A549 (cell line): Measurements from ENCODE around the gene KCND3. TPM values are rescaled to one million over a fixed set of nuclear protein-coding genes. Genes with fewer than 3 reads are reported as not detected.

Source experiments
- ATAC-seq, 2 experiments: fragments of 200-7000 bp in 1 of 2; fragments of >200 bp in 1 of 2; cut with Nextera tagmentation in 1 of 2; cut with Tn5 transposase in 1 of 2; 3 replicates each; pipeline versions ENCODE4 v1.8.0 to v1.9.1; 2018 to 2020; ENCODE audit warnings: mild to moderate bottlenecking in 1 of 2, moderate library complexity in 1 of 2
- CTCF ChIA-PET: fragments of 300-600 bp; sonication (Branson Sonifier 250); formaldehyde crosslinking; extraction: SDS; loops from one replicate; lab custom pipeline; 2021; ENCODE audit warnings: antibody characterized with exemption, inconsistent platforms; lab: Yijun Ruan, JAX
- POLR2A ChIA-PET: fragments of 350-600 bp; formaldehyde crosslinking; extraction: SDS; loops from one replicate; lab custom pipeline; 2021; ENCODE audit warnings: antibody characterized with exemption, inconsistent platforms; lab: Yijun Ruan, JAX
- DNase-seq, 2 experiments: peaks; one replicate each; pipeline versions ENCODE4 v3.0.0 to v3.0.0-alpha.2; 2011 to 2016; ENCODE audit warnings: low read depth in 1 of 2, low spot score in 1 of 2
- FAIRE-seq: peaks from 2 replicates; lab custom pipeline; 2011; peaks lifted over from hg19 to GRCh38; lab: Jason Lieb, UNC
- H3K27ac ChIP-seq, 2 experiments: fragments of >200 bp; sonication (Bioruptor Twin); formaldehyde crosslinking; 3 replicates each; pipeline ENCODE4 v1.5.1; 2016 to 2017
- H3K4me1 ChIP-seq: fragments of >200 bp; sonication (Bioruptor Twin); formaldehyde crosslinking; 3 replicates; pipeline ENCODE4 v1.6.1; 2016
- H3K4me2 ChIP-seq: fragments of >200 bp; sonication (Bioruptor Twin); formaldehyde crosslinking; 3 replicates; pipeline ENCODE4 v1.6.1; 2016
- H3K4me3 ChIP-seq: fragments of >200 bp; sonication (Bioruptor Twin); formaldehyde crosslinking; 3 replicates; pipeline ENCODE4 v1.5.1; 2016
- H3K9me3 ChIP-seq: fragments of >200 bp; sonication (Bioruptor Twin); formaldehyde crosslinking; 3 replicates; pipeline ENCODE4 v1.6.1; 2016
- CHD4 ChIP-seq: fragments of 200-600 bp; sonication (generic); IDR thresholded peaks from 2 replicates; pipeline ENCODE4 v1.6.1; 2016; ENCODE audit warnings: antibody characterized with exemption, mild to moderate bottlenecking, borderline replicate concordance
- EHF ChIP-seq: fragments of 250-450 bp; sonication (Bioruptor Pico); IDR thresholded peaks from 2 replicates; pipeline ENCODE4 v1.5.0; 2020; ENCODE audit warnings: mild to moderate bottlenecking
- EP300 ChIP-seq, 2 experiments: fragments of >200 bp; sonication (Bioruptor Twin); formaldehyde crosslinking; IDR thresholded peaks; 2 replicates in 1 of 2; 3 replicates in 1 of 2; pipeline ENCODE4 v1.6.1; 2016 to 2017
- FOXS1 ChIP-seq: fragments of 250-450 bp; sonication (Bioruptor Pico); IDR thresholded peaks from 2 replicates; pipeline ENCODE4 v1.5.0; 2020; ENCODE audit warnings: mild to moderate bottlenecking, moderate library complexity
- GATA3 ChIP-seq: IDR thresholded peaks from 2 replicates; pipeline ENCODE4 v1.6.1; 2012; ENCODE audit warnings: borderline replicate concordance
- HOXB13 ChIP-seq: fragments of 250-450 bp; sonication (Bioruptor Pico); IDR thresholded peaks from 2 replicates; pipeline ENCODE4 v1.5.0; 2020; ENCODE audit warnings: low read depth, mild to moderate bottlenecking, moderate library complexity
- HOXB5 ChIP-seq: fragments of 250-450 bp; sonication (Bioruptor Pico); IDR thresholded peaks from 2 replicates; pipeline ENCODE4 v1.5.0; 2020; ENCODE audit warnings: mild to moderate bottlenecking, moderate library complexity
- JUN ChIP-seq, 2 experiments: fragments of >200 bp; sonication (Bioruptor Twin); formaldehyde crosslinking; IDR thresholded peaks; 2 replicates in 1 of 2; 3 replicates in 1 of 2; pipeline ENCODE4 v1.6.1; 2016 to 2017
- KDM1A ChIP-seq: fragments of 200-600 bp; sonication (generic); IDR thresholded peaks from 2 replicates; pipeline ENCODE4 v1.6.1; 2016; ENCODE audit warnings: low read depth, mild to moderate bottlenecking
- MYC ChIP-seq: IDR thresholded peaks from 2 replicates; pipeline ENCODE4 v1.6.1; 2012; ENCODE audit warnings: mild to moderate bottlenecking, inconsistent platforms, low read length, improper control_type of control experiment, borderline replicate concordance
- NFE2L2 ChIP-seq: fragments of 150-350 bp; conservative IDR thresholded peaks from 2 replicates; pipeline ENCODE4 v1.6.1; 2014; ENCODE audit warnings: low read length
- NPAS2 ChIP-seq: fragments of 250-450 bp; sonication (Bioruptor Pico); IDR thresholded peaks from 2 replicates; pipeline ENCODE4 v1.8.0; 2022; ENCODE audit warnings: mild to moderate bottlenecking, moderate library complexity, borderline replicate concordance
- PHF8 ChIP-seq: fragments of 200-600 bp; sonication (generic); IDR thresholded peaks from 2 replicates; pipeline ENCODE4 v1.6.1; 2016; ENCODE audit warnings: low read depth, mild to moderate bottlenecking, antibody characterized with exemption, moderate library complexity, borderline replicate concordance
- POLR2A ChIP-seq: IDR thresholded peaks from 2 replicates; pipeline ENCODE4 v1.6.1; 2012; ENCODE audit warnings: mild to moderate bottlenecking, low read length
- RCOR1 ChIP-seq: fragments of 150-350 bp; IDR thresholded peaks from 2 replicates; pipeline ENCODE4 v1.6.1; 2014; ENCODE audit warnings: antibody characterized with exemption, low read length, low read depth
- SREBF2 ChIP-seq: fragments of 450-650 bp; IDR thresholded peaks from 2 replicates; pipeline ENCODE4 v1.6.1; 2014; ENCODE audit warnings: mild to moderate bottlenecking, moderate library complexity
- ZC3H11A ChIP-seq: fragments of 450-650 bp; IDR thresholded peaks from 2 replicates; pipeline ENCODE4 v1.6.1; 2014; ENCODE audit warnings: antibody characterized with exemption, mild to moderate bottlenecking
- ZFP36 ChIP-seq: fragments of 450-650 bp; IDR thresholded peaks from 2 replicates; pipeline ENCODE4 v1.6.1; 2014; ENCODE audit warnings: borderline replicate concordance; ENCODE audit not compliant: partially characterized antibody
- ZNF302 ChIP-seq: fragments of 250-450 bp; sonication (Bioruptor Pico); IDR thresholded peaks from 2 replicates; pipeline ENCODE4 v1.9.0; 2021; ENCODE audit warnings: inconsistent platforms, mild to moderate bottlenecking, moderate library complexity
- ZSCAN20 ChIP-seq: fragments of 250-450 bp; sonication (Bioruptor Pico); IDR thresholded peaks from 2 replicates; pipeline ENCODE4 v1.8.0; 2022; ENCODE audit warnings: mild to moderate bottlenecking, moderate library complexity
- WGBS: methylation state at CpG from one replicate; pipeline ENCODE4 v1.1.6; 2017; ENCODE audit errors: missing lambda C conversion rate; 5-methylcytosine and 5-hydroxymethylcytosine counted together
- polyA plus RNA-seq, 4 experiments: library from polyadenylated mRNA; depleted of rRNA in 3 of 4; stranded (reverse); fragments of >200 nt; fragmentation: RNase III in 1 of 4; extraction: RNeasy Plus Mini Kit Qiagen cat#74134 plus additional on column Dnase treatment in 1 of 4; gene quantifications; 2 replicates in 3 of 4; 3 replicates in 1 of 4; pipeline ENCODE4 v1.2.3, GENCODE V29; 2011 to 2017
- TF ChIP-seq, protein P1 (sequence below): fragments of 200-600 bp; sonication (generic); IDR thresholded peaks from 2 replicates; pipeline ENCODE4 v1.6.1; 2016; ENCODE audit warnings: antibody characterized with exemption, mild to moderate bottlenecking, moderate library complexity
- TF ChIP-seq, protein P2 (sequence below): fragments of >200 bp; sonication (Bioruptor Twin); formaldehyde crosslinking; IDR thresholded peaks from 2 replicates; pipeline ENCODE4 v1.6.1; 2016
- TF ChIP-seq, protein P3 (sequence below): fragments of 450-650 bp; IDR thresholded peaks from 2 replicates; pipeline ENCODE4 v1.6.1; 2014; ENCODE audit warnings: antibody characterized with exemption
- TF ChIP-seq, protein P4 (sequence below): fragments of >200 bp; sonication (Bioruptor Twin); formaldehyde crosslinking; IDR thresholded peaks from 3 replicates; pipeline ENCODE4 v1.6.1; 2016

The KCND3 gene
- polyA plus RNA-seq, 2 of the 4 experiments (the other 2 are of a cell fraction) = not detected

DNA sequence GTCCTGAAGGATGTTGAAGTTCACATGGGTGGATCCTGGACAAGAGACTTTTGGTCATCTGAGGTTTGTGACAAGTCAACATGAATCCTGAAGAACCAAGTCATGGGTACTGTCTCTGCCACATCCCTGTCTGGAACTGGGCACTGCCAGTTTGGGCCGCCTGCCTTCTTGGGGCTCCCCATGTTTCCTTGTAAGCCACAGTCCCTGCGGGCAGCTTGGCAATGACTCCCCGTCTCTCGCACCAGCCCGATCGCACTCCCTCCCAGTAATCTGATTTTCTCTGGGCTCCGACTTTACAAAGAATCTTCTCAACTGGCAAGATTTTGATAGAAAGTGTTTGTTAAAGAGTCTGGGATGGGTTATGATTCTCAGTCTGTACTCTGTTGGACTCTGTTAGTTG, 153.4 kb downstream of the KCND3 start:
- no peak for ATAC-seq
- H3K4me3 ChIP-seq = no peak overlapping the region
- TF ChIP-seq RCOR1 (no peak), HOXB5 (CRISPR knock-in tag) (no peak), ZSCAN20 (CRISPR knock-in tag) (no peak), ZNF302 (CRISPR knock-in tag) (no peak), NFE2L2 (no peak), GATA3 (no peak), MYC (no peak)
- TF ChIP-seq, protein P1, sequence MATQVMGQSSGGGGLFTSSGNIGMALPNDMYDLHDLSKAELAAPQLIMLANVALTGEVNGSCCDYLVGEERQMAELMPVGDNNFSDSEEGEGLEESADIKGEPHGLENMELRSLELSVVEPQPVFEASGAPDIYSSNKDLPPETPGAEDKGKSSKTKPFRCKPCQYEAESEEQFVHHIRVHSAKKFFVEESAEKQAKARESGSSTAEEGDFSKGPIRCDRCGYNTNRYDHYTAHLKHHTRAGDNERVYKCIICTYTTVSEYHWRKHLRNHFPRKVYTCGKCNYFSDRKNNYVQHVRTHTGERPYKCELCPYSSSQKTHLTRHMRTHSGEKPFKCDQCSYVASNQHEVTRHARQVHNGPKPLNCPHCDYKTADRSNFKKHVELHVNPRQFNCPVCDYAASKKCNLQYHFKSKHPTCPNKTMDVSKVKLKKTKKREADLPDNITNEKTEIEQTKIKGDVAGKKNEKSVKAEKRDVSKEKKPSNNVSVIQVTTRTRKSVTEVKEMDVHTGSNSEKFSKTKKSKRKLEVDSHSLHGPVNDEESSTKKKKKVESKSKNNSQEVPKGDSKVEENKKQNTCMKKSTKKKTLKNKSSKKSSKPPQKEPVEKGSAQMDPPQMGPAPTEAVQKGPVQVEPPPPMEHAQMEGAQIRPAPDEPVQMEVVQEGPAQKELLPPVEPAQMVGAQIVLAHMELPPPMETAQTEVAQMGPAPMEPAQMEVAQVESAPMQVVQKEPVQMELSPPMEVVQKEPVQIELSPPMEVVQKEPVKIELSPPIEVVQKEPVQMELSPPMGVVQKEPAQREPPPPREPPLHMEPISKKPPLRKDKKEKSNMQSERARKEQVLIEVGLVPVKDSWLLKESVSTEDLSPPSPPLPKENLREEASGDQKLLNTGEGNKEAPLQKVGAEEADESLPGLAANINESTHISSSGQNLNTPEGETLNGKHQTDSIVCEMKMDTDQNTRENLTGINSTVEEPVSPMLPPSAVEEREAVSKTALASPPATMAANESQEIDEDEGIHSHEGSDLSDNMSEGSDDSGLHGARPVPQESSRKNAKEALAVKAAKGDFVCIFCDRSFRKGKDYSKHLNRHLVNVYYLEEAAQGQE = no peak
- TF ChIP-seq, protein P2, sequence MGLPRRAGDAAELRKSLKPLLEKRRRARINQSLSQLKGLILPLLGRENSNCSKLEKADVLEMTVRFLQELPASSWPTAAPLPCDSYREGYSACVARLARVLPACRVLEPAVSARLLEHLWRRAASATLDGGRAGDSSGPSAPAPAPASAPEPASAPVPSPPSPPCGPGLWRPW = no peak
- TF ChIP-seq, all 56 proteins: peak for 0
- 79% methylated on average over 7 of the region's 7 CpGs for WGBS
- no peaks in the 10 kb centered on the region for H3K4me1 ChIP-seq
- ChIA-PET CTCF (no interaction called here), POLR2A (no interaction called here)
- H3K4me2 ChIP-seq = no peak overlapping the region
- H3K27ac ChIP-seq = no peak overlapping the region
- no peak for DNase-seq
- no peaks in the 10 kb centered on the region for H3K9me3 ChIP-seq
- no peak for FAIRE-seq

DNA sequence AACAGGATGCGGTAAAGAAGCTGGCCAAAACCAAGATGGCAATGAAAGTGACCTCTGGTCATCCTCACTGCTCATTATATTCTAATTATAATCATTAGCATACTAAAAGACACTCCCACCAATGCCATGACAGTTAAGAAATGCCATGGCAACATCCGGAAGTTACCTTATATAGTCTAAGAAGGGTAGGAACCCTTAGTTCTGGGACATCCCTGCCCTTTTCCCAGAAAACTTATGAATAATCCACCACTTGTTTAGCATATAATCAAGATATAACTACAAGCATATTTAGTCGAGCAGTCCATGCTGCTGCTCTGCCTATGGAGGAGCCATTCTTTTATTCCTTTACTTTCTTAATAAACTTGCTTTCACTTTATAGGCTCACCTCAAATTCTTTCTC, 154.0 kb downstream of the KCND3 start:
- Histone ChIP-seq H3K27ac (no peak overlapping the region), H3K4me2 (no peak overlapping the region), H3K4me3 (no peak overlapping the region), H3K9me3 (no peaks in the 10 kb centered on the region), H3K4me1 (no peaks in the 10 kb centered on the region)
- no peak for TF ChIP-seq CHD4
- TF ChIP-seq POLR2A = no peak
- no peak for TF ChIP-seq NPAS2 (CRISPR knock-in tag)
- TF ChIP-seq, protein P3, sequence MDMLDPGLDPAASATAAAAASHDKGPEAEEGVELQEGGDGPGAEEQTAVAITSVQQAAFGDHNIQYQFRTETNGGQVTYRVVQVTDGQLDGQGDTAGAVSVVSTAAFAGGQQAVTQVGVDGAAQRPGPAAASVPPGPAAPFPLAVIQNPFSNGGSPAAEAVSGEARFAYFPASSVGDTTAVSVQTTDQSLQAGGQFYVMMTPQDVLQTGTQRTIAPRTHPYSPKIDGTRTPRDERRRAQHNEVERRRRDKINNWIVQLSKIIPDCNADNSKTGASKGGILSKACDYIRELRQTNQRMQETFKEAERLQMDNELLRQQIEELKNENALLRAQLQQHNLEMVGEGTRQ = no peak
- no peak for TF ChIP-seq EHF (CRISPR knock-in tag)
- TF ChIP-seq KDM1A = no peak
- no peak for TF ChIP-seq RCOR1
- no peak for TF ChIP-seq EP300 (IDR thresholded peaks at IDR 0.05)
- TF ChIP-seq SREBF2 = no peak
- TF ChIP-seq PHF8 = no peak
- TF ChIP-seq, protein P4, sequence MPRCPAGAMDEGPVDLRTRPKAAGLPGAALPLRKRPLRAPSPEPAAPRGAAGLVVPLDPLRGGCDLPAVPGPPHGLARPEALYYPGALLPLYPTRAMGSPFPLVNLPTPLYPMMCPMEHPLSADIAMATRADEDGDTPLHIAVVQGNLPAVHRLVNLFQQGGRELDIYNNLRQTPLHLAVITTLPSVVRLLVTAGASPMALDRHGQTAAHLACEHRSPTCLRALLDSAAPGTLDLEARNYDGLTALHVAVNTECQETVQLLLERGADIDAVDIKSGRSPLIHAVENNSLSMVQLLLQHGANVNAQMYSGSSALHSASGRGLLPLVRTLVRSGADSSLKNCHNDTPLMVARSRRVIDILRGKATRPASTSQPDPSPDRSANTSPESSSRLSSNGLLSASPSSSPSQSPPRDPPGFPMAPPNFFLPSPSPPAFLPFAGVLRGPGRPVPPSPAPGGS = no peak
- TF ChIP-seq, protein P2 = no peak
- TF ChIP-seq FOXS1 (CRISPR knock-in tag) = no peak
- no peak for TF ChIP-seq JUN (IDR thresholded peaks at IDR 0.05)
- no peak for TF ChIP-seq ZFP36
- no peak for TF ChIP-seq HOXB13 (CRISPR knock-in tag)
- TF ChIP-seq ZC3H11A = no peak
- ATAC-seq (no peak), FAIRE-seq (no peak), DNase-seq (no peak)
- ChIA-PET CTCF (no interaction called here), POLR2A (no interaction called here)
- WGBS = 21% methylated on average over 3 of the region's 3 CpGs
